Endothelial cell of umbilical vein (primary cell): ENCODE measurements around the gene EML6. TPM values are rescaled to one million over a fixed set of nuclear protein-coding genes. Genes with fewer than 3 reads are reported as not detected.

Source experiments
- BruUV-seq: library from RNA; stranded (reverse); fragments of 400-500 nt; replicated peaks from 2 replicates; lab custom pipeline; 2021; lab: Mats Ljungman, UMichigan
- CTCF ChIA-PET: fragments of 300-600, 350-600 bp; sonication (Branson Sonifier 250); formaldehyde crosslinking; loops from one replicate; lab custom pipeline; 2021; ENCODE audit warnings: antibody characterized with exemption, inconsistent platforms; lab: Charles Lee
- POLR2A ChIA-PET: fragments of 300-600, 350-600 bp; sonication (Branson Sonifier 250); formaldehyde crosslinking; loops from one replicate; lab custom pipeline; 2021; ENCODE audit warnings: antibody characterized with exemption, inconsistent platforms; lab: Charles Lee
- DNase-seq: peaks from one replicate; pipeline ENCODE4 v3.0.0-alpha.2; 2011; ENCODE audit warnings: low read depth, low spot score
- FAIRE-seq: peaks from 2 replicates; lab custom pipeline; 2011; peaks lifted over from hg19 to GRCh38; lab: Jason Lieb, UNC
- H2AFZ ChIP-seq: 2 replicates; pipeline ENCODE4 v1.6.0; 2012; ENCODE audit warnings: low read depth, low read length, control low read depth, inconsistent platforms
- H3K27ac ChIP-seq: 2 replicates; pipeline ENCODE4 v1.5.1; 2011; ENCODE audit warnings: low read depth, mild to moderate bottlenecking, control low read depth, low read length, moderate library complexity; ENCODE audit not compliant: insufficient read depth
- H3K27me3 ChIP-seq, 2 experiments: 2 replicates each; pipeline versions ENCODE4 v1.6.0 to v1.6.1; 2011; ENCODE audit warnings: low read length in 2 of 2, mixed read lengths in 1 of 2; ENCODE audit not compliant: control insufficient read depth in 2 of 2, insufficient read depth in 2 of 2
- H3K36me3 ChIP-seq, 2 experiments: 2 replicates in 1 of 2; 3 replicates in 1 of 2; pipeline ENCODE4 v1.5.1; 2011; ENCODE audit warnings: low read length in 2 of 2, mild to moderate bottlenecking in 1 of 2, moderate library complexity in 1 of 2; ENCODE audit not compliant: control insufficient read depth in 2 of 2, insufficient read depth in 2 of 2; ENCODE audit errors: extremely low read depth in 1 of 2
- H3K4me1 ChIP-seq: 3 replicates; pipeline ENCODE4 v1.5.1; 2011; ENCODE audit warnings: mild to moderate bottlenecking, low read length; ENCODE audit not compliant: control insufficient read depth, insufficient read depth; ENCODE audit errors: extremely low read depth
- H3K4me2 ChIP-seq: 2 replicates; pipeline ENCODE4 v1.6.1; 2011; ENCODE audit warnings: low read length, control low read depth, mixed read lengths; ENCODE audit not compliant: insufficient read depth
- H3K4me3 ChIP-seq, 3 experiments: fragments of 200-600 bp in 1 of 3; sonication (generic), shearing (Covaris generic) in 1 of 3; replicated peaks in 1 of 3; 2 replicates each; pipeline ENCODE4 v1.5.1; 2011 to 2016; ENCODE audit warnings: control low read depth in 3 of 3, low read length in 3 of 3, mild to moderate bottlenecking in 2 of 3, inconsistent platforms in 1 of 3, low read depth in 1 of 3, moderate library complexity in 1 of 3; ENCODE audit not compliant: insufficient read depth in 1 of 3
- H3K79me2 ChIP-seq: 2 replicates; pipeline ENCODE4 v1.6.0; 2012; ENCODE audit warnings: low read length, inconsistent platforms; ENCODE audit not compliant: control insufficient read depth, insufficient read depth
- H3K9ac ChIP-seq: replicated peaks from 2 replicates; pipeline ENCODE3; 2011; ENCODE audit warnings: low read length, control low read depth; ENCODE audit not compliant: insufficient read depth; ENCODE audit errors: extremely low read depth
- H3K9me1 ChIP-seq: replicated peaks from 3 replicates; pipeline ENCODE4 v1.6.0; 2011; ENCODE audit warnings: mild to moderate bottlenecking, low read length; ENCODE audit not compliant: control insufficient read depth, insufficient read depth; ENCODE audit errors: extremely low read depth
- H3K9me3 ChIP-seq: replicated peaks from 2 replicates; pipeline ENCODE4 v1.5.1; 2012; ENCODE audit warnings: low read length, inconsistent platforms; ENCODE audit not compliant: control insufficient read depth, insufficient read depth
- H4K20me1 ChIP-seq: replicated peaks from 2 replicates; pipeline ENCODE3; 2011; ENCODE audit warnings: mild to moderate bottlenecking, low read length; ENCODE audit not compliant: control insufficient read depth, insufficient read depth; ENCODE audit errors: extremely low read depth
- CTCF ChIP-seq, 2 donors: IDR thresholded peaks; 1 replicate in 1 of 2; 2 replicates in 1 of 2; pipeline ENCODE4 v1.5.1; 2011; ENCODE audit warnings: low read length in 2 of 2, mild to moderate bottlenecking in 2 of 2, moderate library complexity in 2 of 2, control low read depth in 1 of 2, inconsistent platforms in 1 of 2, low read depth in 1 of 2; ENCODE audit not compliant: insufficient read depth in 1 of 2; ENCODE audit errors: extremely low read depth in 1 of 2
- EZH2 ChIP-seq: IDR thresholded peaks from 2 replicates; pipeline ENCODE4 v1.6.1; 2012; ENCODE audit warnings: borderline replicate concordance, low read depth, mild to moderate bottlenecking, moderate library complexity, low read length, inconsistent platforms; ENCODE audit not compliant: severe bottlenecking
- FOS ChIP-seq: IDR thresholded peaks from 2 replicates; pipeline ENCODE4 v1.6.1; 2011; ENCODE audit warnings: mild to moderate bottlenecking, low read length, moderate library complexity, borderline replicate concordance; ENCODE audit not compliant: insufficient read depth
- GATA2 ChIP-seq: IDR thresholded peaks from 2 replicates; pipeline ENCODE4 v1.7.0; 2011; ENCODE audit warnings: low read depth, mild to moderate bottlenecking, moderate library complexity, mixed read lengths, low read length; ENCODE audit not compliant: insufficient read length, insufficient read depth
- JUN ChIP-seq: IDR thresholded peaks from 2 replicates; pipeline ENCODE4 v1.6.1; 2011; ENCODE audit warnings: borderline replicate concordance, low read depth; ENCODE audit not compliant: insufficient read length, insufficient read depth
- MAX ChIP-seq: IDR thresholded peaks from 2 replicates; pipeline ENCODE4 v1.6.1; 2011; ENCODE audit not compliant: insufficient read depth, insufficient read length
- MYC ChIP-seq: IDR thresholded peaks from one replicate; pipeline ENCODE4 v1.6.1; 2011; ENCODE audit warnings: mild to moderate bottlenecking, low read depth, low read length
- POLR2A ChIP-seq: IDR thresholded peaks from 2 replicates; pipeline ENCODE4 v1.6.1; 2012; ENCODE audit warnings: low read depth, mild to moderate bottlenecking, control low read depth, low read length
- POLR2AphosphoS5 ChIP-seq: IDR thresholded peaks from 2 replicates; pipeline ENCODE4 v1.6.1; 2012; ENCODE audit warnings: low read depth, mild to moderate bottlenecking, control low read depth, low read length, moderate library complexity; ENCODE audit not compliant: insufficient read depth
- dilution Hi-C: fragments of 300-500 bp; cut with MboI; formaldehyde crosslinking; loops from one replicate; pipeline ENCODE4 v1.15.0; 2019; ENCODE audit warnings: low sequenced_read_pairs; ENCODE audit not compliant: extremely low pct_ligation_motif_present
- intact Hi-C: fragments of 100-400 bp; cut with micrococcal nuclease; formaldehyde crosslinking; loops from one replicate; pipeline ENCODE4 v1.10.0; 2022
- polyA plus RNA-seq, 4 experiments: library from polyadenylated mRNA; depleted of rRNA in 3 of 4; stranded (reverse) in 3 of 4; unstranded in 1 of 4; fragments of >200 nt; gene quantifications; 2 replicates each; pipeline versions ENCODE4 v1.2.1 to v1.2.3, GENCODE V29; 2011 to 2012; ENCODE audit warnings: missing spikeins in 1 of 4
- total RNA-seq: library from RNA; stranded (reverse); gene quantifications from 2 replicates; pipeline ENCODE4 v1.2.3, GENCODE V29; 2021

The EML6 gene
- total and polyA plus RNA-seq, 2 donors (not counting 3 experiments of a cell fraction or from before 2014, with no cell fraction given): 0.79 to 2.1 TPM

GRCh38 chr2:54928719-54929118 lies 205.3 kb downstream of the EML6 start:
- H4K20me1 ChIP-seq: no peaks in the 10 kb centered on the region
- CTCF ChIA-PET: interaction anchor here (1.3 kb wide), 1 partner anchor 13 kb away, joined by 3 read pairs; no protein-coding TSS in a partner anchor

More at GRCh38 chr2:54928719-54929118, 205.3 kb downstream of the EML6 start:
- peaks cover 10 to 12% of the 10 kb centered on the region in 2 experiments for H3K27me3 ChIP-seq
- H3K9me3 ChIP-seq: no peaks in the 10 kb centered on the region
- POLR2A ChIA-PET: no interaction called here
- TF ChIP-seq MYC: no peak
- no peak for TF ChIP-seq POLR2A
- TF ChIP-seq POLR2AphosphoS5: no peak
- no peak for TF ChIP-seq MAX
- TF ChIP-seq GATA2: no peak
- no peak for TF ChIP-seq JUN
- no peak for TF ChIP-seq CTCF (IDR thresholded peaks at IDR 0.05; ENCODE audit: extremely low read depth in 1 of 2, insufficient read depth in 1 of 2, low read depth in 1 of 2, low read length in 2 of 2)
- TF ChIP-seq EZH2: no peak
- TF ChIP-seq FOS: no peak
- H3K27ac ChIP-seq: no peak overlapping the region
- no peak overlapping the region for H3K4me2 ChIP-seq
- intact Hi-C loops (no loop called here), dilution Hi-C loops (no loop called here)
- H3K9ac ChIP-seq: no peak overlapping the region
- H2AFZ ChIP-seq: no peak overlapping the region
- H3K4me3 ChIP-seq: no peak overlapping the region
- FAIRE-seq: no peak
- no peaks in the 10 kb centered on the region for H3K9me1 ChIP-seq
- no TSS peak for BruUV-seq
- DNase-seq: no peak
- no peaks in the 10 kb centered on the region for H3K36me3 ChIP-seq
- H3K4me1 ChIP-seq: no peaks in the 10 kb centered on the region
- H3K79me2 ChIP-seq: no peaks in the 10 kb centered on the region
